HG02610 (cell line): ENCODE data around the gene MTG2.
A peak's percentile ranks its signal among the peaks of the same experiment; 100 is the strongest.

ENCODE experiments used
- ATAC-seq: cut with Tn5 transposase; IDR thresholded peaks from one replicate; pipeline ENCODE4 v1.9.1; 2021; ENCODE audit warnings: mild to moderate bottlenecking, moderate library complexity; ENCODE audit not compliant: unreplicated experiment

MTG2 gene

DNA sequence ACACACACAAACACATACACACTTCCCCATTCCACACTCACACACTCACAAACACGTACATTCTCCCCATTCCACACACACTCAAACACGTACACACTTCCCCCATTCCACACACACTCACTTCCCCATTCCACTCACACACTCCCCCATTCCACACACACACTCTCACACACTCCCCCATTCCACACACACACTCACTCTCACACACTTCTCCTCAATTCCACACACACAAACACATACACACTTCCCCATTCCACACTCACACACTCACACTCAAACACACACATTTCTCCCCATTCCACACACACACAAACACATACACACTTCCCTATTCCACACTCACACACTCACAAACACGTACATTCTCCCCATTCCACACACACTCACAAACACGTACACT lies 46.8 kb downstream of the MTG2 start:
- ATAC-seq = no peak

- no peak for ATAC-seq
These were observed 47.4 kb downstream of the MTG2 start for GRCh38 chr20:62230276-62230675.

DNA sequence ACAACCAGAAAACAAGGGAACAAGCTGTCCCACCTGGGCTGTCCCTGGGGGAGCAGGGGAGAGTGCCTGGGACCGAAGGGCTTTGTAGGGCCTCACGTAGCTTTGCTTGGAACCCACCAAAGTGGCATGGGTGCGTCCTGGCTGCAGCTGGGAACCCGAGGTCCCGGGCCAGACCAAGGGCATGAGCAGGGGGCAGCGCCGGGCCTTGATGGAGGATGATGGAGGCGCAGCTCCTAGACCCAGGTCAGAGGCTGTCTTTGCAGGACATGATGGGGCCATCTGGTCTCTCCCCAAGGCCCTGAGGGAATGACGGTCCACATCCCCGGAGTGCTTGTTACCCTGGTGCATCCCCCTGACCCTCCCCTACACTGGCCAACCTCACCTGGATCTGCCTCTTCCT lies 47.9 kb downstream of the MTG2 start:
- ATAC-seq = no peak

GRCh38 chr20:62231292-62231691 lies 48.5 kb downstream of the MTG2 start:
- no peak for ATAC-seq

- no peak for ATAC-seq
These were observed 49.4 kb downstream of the MTG2 start for GRCh38 chr20:62232194-62232593.

DNA sequence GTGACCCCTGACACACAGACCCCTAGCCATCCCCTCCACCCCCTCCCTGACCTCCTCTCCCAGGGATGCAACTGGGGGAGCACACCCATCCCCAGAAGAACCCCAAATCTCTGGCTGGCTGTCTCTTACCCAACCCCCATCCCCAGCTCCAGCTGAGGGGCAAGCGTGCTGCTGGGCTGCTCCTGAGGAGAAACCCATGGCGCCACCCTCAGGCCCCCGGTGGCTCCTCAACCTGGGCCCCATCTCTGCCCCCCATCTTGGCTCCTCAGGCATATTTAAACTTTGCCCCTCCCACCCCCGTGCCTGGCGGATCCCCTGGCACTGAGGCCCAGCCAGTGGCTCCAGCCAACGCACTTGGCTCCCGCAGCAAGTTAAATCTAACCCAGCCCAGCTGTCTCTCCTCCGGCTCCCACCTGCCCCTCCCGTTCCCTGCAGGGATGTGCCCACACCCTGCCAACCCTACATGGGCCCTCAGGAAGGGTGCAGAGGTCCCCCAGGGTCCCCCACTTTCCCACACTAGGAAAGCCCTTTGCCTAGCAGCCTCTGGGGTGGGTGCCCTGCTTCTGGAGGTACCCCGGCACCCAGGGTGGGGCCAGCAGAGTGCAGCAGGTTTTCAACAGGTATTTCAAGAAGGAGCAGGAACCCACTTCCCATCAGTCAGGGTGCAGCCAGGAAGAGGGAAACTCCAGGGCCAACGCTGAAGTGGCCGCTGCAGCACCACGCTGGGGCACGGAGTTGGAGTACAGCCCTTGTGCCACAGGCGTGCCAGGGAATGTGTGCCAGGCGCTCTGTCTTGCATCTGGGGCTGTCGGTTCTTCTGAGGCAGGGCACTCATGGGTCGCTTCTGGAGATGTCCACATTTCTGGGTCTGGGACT lies 50.2 kb downstream of the MTG2 start:
- ATAC-seq = no peak

- ATAC-seq = no peak
These were observed 50.9 kb downstream of the MTG2 start for GRCh38 chr20:62233684-62234083.

DNA sequence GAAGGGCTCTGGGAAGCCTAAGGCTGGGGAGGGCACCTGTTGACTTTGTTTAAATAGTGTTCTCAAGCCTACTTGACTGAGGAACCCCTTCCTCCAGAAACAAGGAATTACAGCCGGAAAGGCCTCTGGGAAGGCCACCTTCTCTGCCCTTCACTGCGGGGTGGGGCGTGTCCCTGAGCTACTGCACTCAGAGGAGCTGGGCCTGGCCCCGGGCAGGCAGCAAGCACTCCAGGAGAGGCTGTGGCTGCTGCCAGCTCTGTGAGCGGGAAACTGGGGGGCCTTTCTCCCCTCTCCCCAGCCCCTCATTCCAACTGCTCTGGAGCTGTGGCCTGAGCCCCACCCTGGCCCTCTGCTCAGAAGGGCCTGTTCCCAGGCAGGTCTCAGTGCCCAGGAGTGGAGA lies 51.5 kb downstream of the MTG2 start:
- ATAC-seq = no peak

- ATAC-seq = no peak
These were observed 52.4 kb downstream of the MTG2 start for GRCh38 chr20:62235001-62235776.

- ATAC-seq = no peak
These were observed 52.9 kb downstream of the MTG2 start for GRCh38 chr20:62235777-62236157.

GRCh38 chr20:62236200-62236599 lies 53.4 kb downstream of the MTG2 start:
- no peak for ATAC-seq

GRCh38 chr20:62236766-62237513 lies 54.1 kb downstream of the MTG2 start:
- ATAC-seq = no peak

- no peak for ATAC-seq
These were observed 54.6 kb downstream of the MTG2 start for GRCh38 chr20:62237514-62237800.

DNA sequence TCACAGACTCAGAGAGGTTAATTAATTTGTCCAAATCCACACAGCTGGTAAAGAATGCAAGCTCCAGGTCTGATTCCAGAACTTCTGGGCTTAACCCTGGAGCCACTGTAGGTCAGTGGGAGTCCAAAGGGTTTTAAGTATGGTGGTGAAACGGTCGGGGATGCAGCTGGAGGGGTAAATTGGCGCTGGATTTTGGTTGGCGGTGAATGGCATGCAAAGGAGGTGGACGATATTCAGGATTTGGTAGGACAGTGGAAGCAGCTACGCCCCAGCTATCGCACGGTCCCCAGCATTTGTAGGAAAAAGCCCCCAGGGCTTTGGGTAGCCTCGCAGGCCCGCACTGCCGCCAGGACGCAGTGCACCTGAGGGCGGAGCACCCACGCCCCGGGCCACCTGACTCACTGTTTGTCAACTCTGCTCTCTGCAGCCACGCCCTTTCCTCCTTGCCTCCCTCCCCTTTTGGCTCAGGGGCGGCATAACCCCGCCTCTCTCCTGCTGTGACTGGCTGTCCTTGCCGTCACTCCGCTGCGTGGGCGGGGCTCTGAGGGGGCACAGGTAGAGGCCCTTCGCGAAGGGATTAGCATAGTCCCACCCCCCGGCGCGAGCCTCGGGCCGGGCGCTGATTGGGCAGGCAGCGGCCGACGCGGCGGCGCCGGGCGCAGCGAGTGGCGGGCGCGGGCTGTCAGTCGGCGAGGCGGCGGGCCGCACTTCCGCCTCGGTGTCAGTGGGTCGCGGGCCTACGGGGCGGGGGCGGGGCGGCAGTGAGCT lies 55.2 kb downstream of the MTG2 start, which contains the start of gene OSBPL2:
TSS of gene OSBPL2 (plus strand) at position 721 of the 768 bp plus-strand sequence. CDS start 17,664 bp downstream, outside the sequence.
- peak; percentile 97 for ATAC-seq

DNA sequence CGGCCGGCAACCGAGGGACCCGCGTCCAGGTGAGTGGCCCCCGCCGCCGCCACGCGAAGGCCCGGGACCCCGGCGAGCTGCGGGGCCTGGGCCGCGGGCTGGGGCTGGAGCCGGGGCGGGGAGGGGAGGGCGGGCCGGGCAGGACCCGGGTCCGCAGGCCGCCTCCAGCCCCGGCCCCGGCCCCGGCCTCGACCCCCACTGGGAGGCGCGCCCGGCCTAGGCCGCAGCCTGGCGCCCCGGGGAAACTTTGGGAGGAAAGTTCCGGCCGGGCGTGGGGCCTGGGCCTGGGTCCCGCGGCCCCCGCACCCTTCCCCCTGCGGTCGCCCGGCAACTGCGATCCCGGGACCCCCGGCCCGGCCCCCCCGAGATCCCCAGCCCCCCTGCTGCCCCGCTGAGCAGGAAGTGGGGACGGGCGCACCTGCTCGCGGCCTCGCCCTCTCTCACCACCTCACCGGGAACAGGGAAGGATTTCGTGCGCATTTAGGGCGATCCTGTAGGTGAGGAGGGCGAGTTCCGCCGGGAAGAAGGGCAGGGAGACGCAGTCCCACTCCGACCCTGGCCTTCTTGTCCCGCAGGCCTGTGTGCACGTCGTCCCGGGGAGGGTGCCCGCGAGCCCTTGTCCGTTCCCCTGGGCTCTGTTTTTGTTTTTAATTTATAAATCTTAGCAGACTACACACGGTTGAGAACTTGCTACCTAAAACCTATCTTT lies 55.9 kb downstream of the MTG2 start:
- ATAC-seq = peak; percentile 0

- ATAC-seq = no peak
These were observed 56.6 kb downstream of the MTG2 start for GRCh38 chr20:62239278-62239879.

- no peak for ATAC-seq
These were observed 57.3 kb downstream of the MTG2 start for GRCh38 chr20:62240020-62240685.

DNA sequence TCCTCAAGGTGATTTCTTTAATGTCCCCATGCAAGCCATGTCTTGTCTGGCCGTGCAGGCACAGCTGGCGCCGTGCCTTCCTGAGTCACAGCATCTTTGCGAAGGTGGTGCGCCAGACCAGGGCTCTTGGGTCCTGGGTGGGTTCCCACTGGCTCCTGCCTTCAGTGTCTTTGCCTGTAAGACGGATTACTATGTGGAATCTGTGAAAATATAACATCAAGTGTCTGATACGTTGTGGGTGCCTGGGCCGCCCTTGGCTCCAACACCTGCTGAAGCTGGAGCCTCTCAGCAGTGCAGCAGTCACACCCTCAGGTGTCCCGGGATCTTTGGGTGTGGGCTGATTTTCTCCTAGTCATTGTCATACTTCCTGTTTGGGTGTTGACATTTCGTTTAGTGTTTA lies 58.7 kb downstream of the MTG2 start:
- no peak for ATAC-seq

DNA sequence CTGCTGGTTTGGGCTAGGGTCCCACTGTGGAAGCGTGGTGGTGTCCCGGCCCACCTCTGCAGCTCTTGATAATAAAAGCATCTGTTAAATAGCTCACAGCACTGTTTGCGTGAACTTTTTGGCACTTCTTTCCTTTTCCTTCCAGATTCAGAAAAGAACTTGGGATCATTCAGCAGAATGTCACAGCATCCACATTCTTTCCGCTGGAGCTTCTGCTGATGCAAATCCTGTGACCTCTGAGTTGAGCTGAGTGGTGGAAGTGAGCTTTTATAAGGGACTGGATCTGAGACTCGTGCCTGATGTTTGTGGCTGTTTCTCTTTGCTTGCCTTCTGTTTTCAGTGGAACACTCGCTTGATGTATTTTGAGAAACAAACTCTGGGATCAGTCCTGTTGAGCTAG lies 59.3 kb downstream of the MTG2 start:
- ATAC-seq = no peak
